ENCODE measurements around the gene BTBD19.

DNA sequence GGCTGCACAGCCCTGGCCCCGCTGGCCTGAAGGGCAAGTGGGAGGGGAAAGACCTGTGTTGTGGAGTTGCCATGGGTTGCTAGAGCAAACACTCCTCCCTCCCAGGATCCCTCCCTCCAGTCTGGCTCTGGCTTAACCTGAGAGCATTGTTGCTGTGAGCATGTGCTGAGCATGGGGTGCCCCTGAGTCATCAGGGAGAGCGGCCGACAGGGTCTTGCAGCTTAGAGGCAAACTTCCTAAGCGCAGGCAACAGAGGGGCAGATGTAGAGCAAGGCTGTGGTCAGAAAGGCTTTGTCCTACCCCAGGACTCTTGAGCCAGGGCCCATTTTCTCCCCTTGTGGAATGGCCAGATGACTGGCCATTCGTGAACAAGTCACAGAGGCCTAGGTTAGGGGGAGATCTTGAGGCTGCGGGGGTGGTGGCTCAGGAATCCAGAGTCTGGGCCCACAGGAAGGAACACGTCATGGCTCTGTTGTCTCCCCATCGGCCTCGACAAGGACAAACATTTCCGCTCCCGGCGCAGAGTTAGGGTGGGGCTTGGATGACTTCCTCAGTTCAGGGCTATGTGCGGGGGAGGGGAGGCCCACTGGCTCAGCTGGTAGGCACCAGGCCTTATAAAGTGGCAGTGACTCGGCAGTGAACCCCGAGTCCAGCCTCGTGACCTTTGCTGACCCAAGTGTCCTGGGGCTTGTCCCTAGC lies 810 bp upstream of the BTBD19 start:
- peak; percentile 68 to 92 (median 84) for TF ChIP-seq POLR2AphosphoS5 (IDR thresholded peaks at IDR 0.05)
- TF ChIP-seq POLR2A (IDR thresholded peaks at IDR 0.05): peak; percentile 7 to 55
- TF ChIP-seq, protein P1, sequence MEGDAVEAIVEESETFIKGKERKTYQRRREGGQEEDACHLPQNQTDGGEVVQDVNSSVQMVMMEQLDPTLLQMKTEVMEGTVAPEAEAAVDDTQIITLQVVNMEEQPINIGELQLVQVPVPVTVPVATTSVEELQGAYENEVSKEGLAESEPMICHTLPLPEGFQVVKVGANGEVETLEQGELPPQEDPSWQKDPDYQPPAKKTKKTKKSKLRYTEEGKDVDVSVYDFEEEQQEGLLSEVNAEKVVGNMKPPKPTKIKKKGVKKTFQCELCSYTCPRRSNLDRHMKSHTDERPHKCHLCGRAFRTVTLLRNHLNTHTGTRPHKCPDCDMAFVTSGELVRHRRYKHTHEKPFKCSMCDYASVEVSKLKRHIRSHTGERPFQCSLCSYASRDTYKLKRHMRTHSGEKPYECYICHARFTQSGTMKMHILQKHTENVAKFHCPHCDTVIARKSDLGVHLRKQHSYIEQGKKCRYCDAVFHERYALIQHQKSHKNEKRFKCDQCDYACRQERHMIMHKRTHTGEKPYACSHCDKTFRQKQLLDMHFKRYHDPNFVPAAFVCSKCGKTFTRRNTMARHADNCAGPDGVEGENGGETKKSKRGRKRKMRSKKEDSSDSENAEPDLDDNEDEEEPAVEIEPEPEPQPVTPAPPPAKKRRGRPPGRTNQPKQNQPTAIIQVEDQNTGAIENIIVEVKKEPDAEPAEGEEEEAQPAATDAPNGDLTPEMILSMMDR (IDR thresholded peaks at IDR 0.05): no peak
